GM12878 (cell line): ENCODE results near the gene SNAPIN.

ENCODE experiments used
- CTCF ChIP-seq, 3 experiments: IDR thresholded peaks in 2 of 3; conservative IDR thresholded peaks in 1 of 3; 2 replicates each; pipeline ENCODE4 v1.5.1; 2011; ENCODE audit warnings: low read depth in 3 of 3, low read length in 3 of 3, mild to moderate bottlenecking in 3 of 3, control low read depth in 2 of 3, moderate library complexity in 2 of 3, inconsistent platforms in 1 of 3, mixed read lengths in 1 of 3; ENCODE audit not compliant: control insufficient read depth in 2 of 3, insufficient read depth in 1 of 3; ENCODE audit errors: extremely low read depth in 1 of 3
- EZH2 ChIP-seq: IDR thresholded peaks from 2 replicates; pipeline ENCODE4 v1.6.1; 2012; ENCODE audit warnings: low read depth, mild to moderate bottlenecking, control low read depth, inconsistent platforms, low read length, borderline replicate concordance; ENCODE audit not compliant: control insufficient read depth
- MYC ChIP-seq: IDR thresholded peaks from 2 replicates; pipeline ENCODE4 v1.6.1; 2011; ENCODE audit warnings: mild to moderate bottlenecking, low read length, moderate library complexity, inconsistent platforms; ENCODE audit not compliant: insufficient read depth, insufficient replicate concordance, insufficient read length, severe bottlenecking
- POLR2AphosphoS5 ChIP-seq: IDR thresholded peaks from 2 replicates; pipeline ENCODE4 v1.6.1; 2011; ENCODE audit warnings: mild to moderate bottlenecking, low read length, inconsistent platforms
- TCF12 ChIP-seq: IDR thresholded peaks from 2 replicates; pipeline ENCODE4 v1.6.1; 2011; ENCODE audit warnings: low read depth, mild to moderate bottlenecking, low read length
- YY1 ChIP-seq: IDR thresholded peaks from 2 replicates; pipeline ENCODE4 v1.6.1; 2011; ENCODE audit warnings: low read depth, mild to moderate bottlenecking, low read length
- ZNF274 ChIP-seq: IDR thresholded peaks from one replicate; pipeline ENCODE4 v1.8.0; 2011; ENCODE audit not compliant: insufficient read length, insufficient read depth
- ZNF384 ChIP-seq: IDR thresholded peaks from 2 replicates; pipeline ENCODE4 v1.6.1; 2012; ENCODE audit warnings: low read depth, mild to moderate bottlenecking, low read length, improper control_type of control experiment, borderline replicate concordance

- TF ChIP-seq CTCF (IDR thresholded peaks at IDR 0.05 in 2 of 3, conservative IDR thresholded peaks at IDR 0.05 in 1 of 3; ENCODE audit: control insufficient read depth in 2 of 3, extremely low read depth in 1 of 3, insufficient read depth in 1 of 3, low read depth in 3 of 3, low read length in 3 of 3) (no peak), EZH2 (no peak), YY1 (no peak), MYC (no peak), TCF12 (no peak), POLR2AphosphoS5 (no peak), ZNF274 (no peak), ZNF384 (no peak)
Observed at GRCh38 chr1:153699768-153700167, 41.3 kb downstream of the SNAPIN start.
